B cell (primary cell): Measurements from ENCODE around the gene TRAF3. TPM values are rescaled to one million over a fixed set of nuclear protein-coding genes. Genes with fewer than 3 reads are reported as not detected.

Source experiments
- ATAC-seq: fragments of 200-7000 bp; cut with Tn5 transposase; one replicate; pipeline ENCODE4 v1.10.0; 2021; ENCODE audit warnings: low read depth, mild to moderate bottlenecking, moderate number of reproducible peaks, moderate library complexity
- CTCF ChIA-PET: fragments of 350-600 bp; sonication (Branson Sonifier 250); formaldehyde crosslinking; loops from one replicate; lab custom pipeline; 2021; ENCODE audit warnings: antibody characterized with exemption, inconsistent platforms; lab: Charles Lee
- POLR2A ChIA-PET: fragments of 350-600 bp; sonication (Branson Sonifier 250); formaldehyde crosslinking; loops from one replicate; lab custom pipeline; 2021; ENCODE audit warnings: antibody characterized with exemption; lab: Charles Lee
- DNase-seq: peaks from one replicate; pipeline ENCODE4 v3.0.0; 2013
- H2AFZ ChIP-seq: 2 replicates; pipeline ENCODE4 v1.6.1; 2012; ENCODE audit warnings: mild to moderate bottlenecking, low read depth, low read length; ENCODE audit not compliant: insufficient read depth, poor library complexity, severe bottlenecking
- H3K27ac ChIP-seq, 2 donors: 1 replicate in 1 of 2; 2 replicates in 1 of 2; pipeline ENCODE4 v1.5.1; 2012 to 2013; ENCODE audit warnings: low read length in 2 of 2, mild to moderate bottlenecking in 2 of 2, moderate library complexity in 1 of 2
- H3K27me3 ChIP-seq, 4 experiments: fragments of 200-600 bp in 1 of 4; sonication (generic) in 1 of 4; replicated peaks in 1 of 4; 1 replicate in 2 of 4; 2 replicates in 2 of 4; pipeline versions ENCODE4 v1.6.1 to v1.7.0; 2013 to 2016; ENCODE audit warnings: low read length in 3 of 4, mild to moderate bottlenecking in 2 of 4, mixed read lengths in 1 of 4, moderate library complexity in 1 of 4; ENCODE audit not compliant: insufficient read depth in 4 of 4, control insufficient read depth in 3 of 4; ENCODE audit errors: control extremely low read depth in 1 of 4
- H3K36me3 ChIP-seq, 2 experiments: replicated peaks in 1 of 2; 1 replicate in 1 of 2; 2 replicates in 1 of 2; pipeline versions ENCODE4 v1.6.1 to v1.7.1; 2013; ENCODE audit warnings: low read length in 1 of 2; ENCODE audit not compliant: insufficient read depth in 2 of 2, control insufficient read depth in 1 of 2; ENCODE audit errors: control extremely low read depth in 1 of 2, extremely low read depth in 1 of 2
- H3K4me1 ChIP-seq, 2 donors: fragments of 200-600 bp in 1 of 2; sonication (generic) in 1 of 2; 1 replicate in 1 of 2; 2 replicates in 1 of 2; pipeline versions ENCODE4 v1.5.1 to v1.6.1; 2013 to 2017; ENCODE audit warnings: low read length in 2 of 2; ENCODE audit not compliant: control insufficient read depth in 2 of 2, insufficient read depth in 2 of 2
- H3K4me2 ChIP-seq: replicated peaks from 2 replicates; pipeline ENCODE3; 2012; ENCODE audit warnings: mild to moderate bottlenecking, low read depth, low read length; ENCODE audit not compliant: poor library complexity, severe bottlenecking
- H3K4me3 ChIP-seq, 5 experiments: fragments of 200-600 bp in 1 of 5; sonication (generic) in 1 of 5; 1 replicate in 3 of 5; 2 replicates in 2 of 5; pipeline versions ENCODE4 v1.5.1 to v1.7.0; 2011 to 2016; ENCODE audit warnings: low read length in 4 of 5, mild to moderate bottlenecking in 4 of 5, low read depth in 2 of 5, control low read depth in 1 of 5, moderate library complexity in 1 of 5; ENCODE audit not compliant: insufficient read depth in 1 of 5; ENCODE audit errors: control extremely low read depth in 1 of 5, extremely low read depth in 1 of 5
- H3K79me2 ChIP-seq: fragments of 200-600 bp; sonication (generic); one replicate; pipeline ENCODE4 v1.6.0; 2016; ENCODE audit warnings: low read length; ENCODE audit not compliant: control insufficient read depth, insufficient read depth
- H3K9ac ChIP-seq: fragments of 200-600 bp; sonication (generic); 2 replicates; pipeline ENCODE4 v1.6.1; 2017; ENCODE audit warnings: mild to moderate bottlenecking, low read length, moderate library complexity
- H3K9me3 ChIP-seq, 3 donors: one replicate each; pipeline versions ENCODE4 v1.6.1 to v1.7.1; 2013; ENCODE audit warnings: low read length in 2 of 3; ENCODE audit not compliant: control insufficient read depth in 2 of 3, insufficient read depth in 1 of 3; ENCODE audit errors: control extremely low read depth in 1 of 3
- H4K20me1 ChIP-seq: 2 replicates; pipeline ENCODE4 v1.6.0; 2012; ENCODE audit warnings: mild to moderate bottlenecking, low read length; ENCODE audit not compliant: insufficient read depth, control insufficient read depth, poor library complexity, severe bottlenecking
- H3K27ac Mint-ChIP-seq: one replicate; pipeline ENCODE4 v1.8.0; 2021; ENCODE audit warnings: mixed read lengths
- H3K27me3 Mint-ChIP-seq: one replicate; pipeline ENCODE4 v1.8.0; 2021; ENCODE audit warnings: mixed read lengths
- H3K4me1 Mint-ChIP-seq: one replicate; pipeline ENCODE4 v1.8.0; 2021; ENCODE audit warnings: mixed read lengths
- H3K4me3 Mint-ChIP-seq: one replicate; pipeline ENCODE4 v1.8.0; 2021; ENCODE audit warnings: mixed read lengths
- H3K9me3 Mint-ChIP-seq: one replicate; pipeline ENCODE4 v1.8.0; 2022; ENCODE audit warnings: mixed read lengths; ENCODE audit not compliant: insufficient read depth
- CTCF ChIP-seq: fragments of 200-600 bp; IDR thresholded peaks from one replicate; pipeline ENCODE4 v1.8.0; 2022; ENCODE audit warnings: antibody characterized with exemption, mild to moderate bottlenecking
- EZH2 ChIP-seq: IDR thresholded peaks from 2 replicates; pipeline ENCODE4 v1.6.1; 2012; ENCODE audit warnings: borderline replicate concordance, low read depth, mild to moderate bottlenecking, moderate library complexity, low read length; ENCODE audit not compliant: insufficient read depth, poor library complexity, severe bottlenecking
- WGBS: methylation state at CpG from one replicate; pipeline ENCODE4 v1.1.5; 2013; ENCODE audit warnings: missing lambda C conversion rate; ENCODE audit not compliant: insufficient coverage; 5-methylcytosine and 5-hydroxymethylcytosine counted together
- intact Hi-C: fragments of 100-400 bp; cut with micrococcal nuclease; formaldehyde crosslinking; loops from one replicate; pipeline ENCODE4 v1.10.0; 2022
- polyA plus RNA-seq: library from polyadenylated mRNA; depleted of rRNA; stranded (reverse); fragments of >200 nt; gene quantifications from 2 replicates; pipeline ENCODE4 v1.2.3, GENCODE V29; 2012
- total RNA-seq, 2 donors: library from RNA; stranded (reverse); fragments of 120-200 nt in 1 of 2; gene quantifications; 1 replicate in 1 of 2; 2 replicates in 1 of 2; pipeline versions ENCODE4 v1.2.3 to v1.2.4, GENCODE V29; 2013 to 2022

Gene TRAF3
- total and polyA plus RNA-seq, 2 donors (not counting 1 experiment from before 2014, with no cell fraction given), result 42.8 to 89.8 TPM

GRCh38 chr14:102889615-102890014 is 112.4 kb downstream of the TRAF3 start:
- POLR2A ChIA-PET, result no interaction called here
- Histone ChIP-seq H3K4me2 (no peak overlapping the region), H3K4me1 (no peaks in the 10 kb centered on the region), H2AFZ (no peak overlapping the region), H3K79me2 (peaks cover 3% of the 10 kb centered on the region), H3K4me3 (no peak overlapping the region), H3K27me3 (no peaks in the 10 kb centered on the region), H3K36me3 (peaks cover 0 to 70% of the 10 kb centered on the region in 2 experiments), H4K20me1 (no peaks in the 10 kb centered on the region), H3K27ac (peak overlapping the region in 1 of 2 donors; percentile 12), H3K9ac (no peak overlapping the region), H3K9me3 (no peaks in the 10 kb centered on the region)
- no peak overlapping the region for H3K4me3 Mint-ChIP-seq
- no peaks in the 10 kb centered on the region for H3K9me3 Mint-ChIP-seq
- TF ChIP-seq CTCF (no peak), EZH2 (no peak)
- DNase-seq (no peak), ATAC-seq (no peak)
- no peak overlapping the region for H3K27ac Mint-ChIP-seq
- WGBS, result 100% methylated on average over 4 of the region's 7 CpGs
- no peaks in the 10 kb centered on the region for H3K4me1 Mint-ChIP-seq
- intact Hi-C loops, result no loop called here
- H3K27me3 Mint-ChIP-seq, result no peaks in the 10 kb centered on the region
- CTCF ChIA-PET, result no interaction called here

DNA sequence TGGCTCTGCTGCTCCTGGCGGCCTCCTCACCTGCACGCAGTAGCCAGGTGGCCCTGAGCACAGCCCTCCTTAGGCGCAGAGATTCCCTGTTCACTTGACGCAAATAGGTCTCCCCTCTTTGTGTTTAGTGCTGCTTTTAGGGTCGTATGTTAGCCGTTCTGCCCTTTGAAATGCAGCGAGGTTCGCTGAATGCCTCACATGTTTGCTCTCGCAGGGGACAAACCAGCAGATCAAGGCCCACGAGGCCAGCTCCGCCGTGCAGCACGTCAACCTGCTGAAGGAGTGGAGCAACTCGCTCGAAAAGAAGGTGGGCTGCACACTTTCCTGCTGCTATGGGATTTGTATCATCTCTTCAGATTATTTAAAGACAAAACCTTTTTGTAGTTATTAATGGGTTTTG is 113.9 kb downstream of the TRAF3 start:
- Histone ChIP-seq H3K36me3 (peaks cover 2 to 79% of the 10 kb centered on the region in 2 experiments), H3K4me2 (no peak overlapping the region), H3K9ac (no peak overlapping the region), H2AFZ (no peak overlapping the region), H3K4me3 (no peak overlapping the region), H3K4me1 (no peaks in the 10 kb centered on the region), H3K9me3 (no peaks in the 10 kb centered on the region), H3K27me3 (no peaks in the 10 kb centered on the region), H4K20me1 (no peaks in the 10 kb centered on the region), H3K79me2 (peaks cover 3% of the 10 kb centered on the region), H3K27ac (no peak overlapping the region)
- no peak for ATAC-seq
- intact Hi-C loops, result no loop called here
- Mint-ChIP-seq H3K27me3 (no peaks in the 10 kb centered on the region), H3K4me3 (no peak overlapping the region), H3K9me3 (no peaks in the 10 kb centered on the region), H3K4me1 (no peaks in the 10 kb centered on the region), H3K27ac (no peak overlapping the region)
- CTCF ChIA-PET, result interaction anchor here (1.0 kb wide), 1 partner anchor 106 kb away, joined by 3 read pairs; no protein-coding TSS in a partner anchor
- no peak for DNase-seq
- 89% methylated on average over 14 of the region's 15 CpGs for WGBS
- TF ChIP-seq CTCF, result no peak
- TF ChIP-seq EZH2, result no peak
- POLR2A ChIA-PET, result no interaction called here
